NCI-H2081 (cell line): Measurements from ENCODE around the gene SCYL1.
"Not testable (repeated sequence)": the region's sequence is repeated elsewhere in the genome, so short reads cannot be mapped to it uniquely, and the experiment has no call there.

ENCODE experiments used
- DNase-seq, 2 experiments: peaks; one replicate each; lab custom pipeline; 2025; lab: John Stamatoyannopoulos, UW

SCYL1 gene

DNA sequence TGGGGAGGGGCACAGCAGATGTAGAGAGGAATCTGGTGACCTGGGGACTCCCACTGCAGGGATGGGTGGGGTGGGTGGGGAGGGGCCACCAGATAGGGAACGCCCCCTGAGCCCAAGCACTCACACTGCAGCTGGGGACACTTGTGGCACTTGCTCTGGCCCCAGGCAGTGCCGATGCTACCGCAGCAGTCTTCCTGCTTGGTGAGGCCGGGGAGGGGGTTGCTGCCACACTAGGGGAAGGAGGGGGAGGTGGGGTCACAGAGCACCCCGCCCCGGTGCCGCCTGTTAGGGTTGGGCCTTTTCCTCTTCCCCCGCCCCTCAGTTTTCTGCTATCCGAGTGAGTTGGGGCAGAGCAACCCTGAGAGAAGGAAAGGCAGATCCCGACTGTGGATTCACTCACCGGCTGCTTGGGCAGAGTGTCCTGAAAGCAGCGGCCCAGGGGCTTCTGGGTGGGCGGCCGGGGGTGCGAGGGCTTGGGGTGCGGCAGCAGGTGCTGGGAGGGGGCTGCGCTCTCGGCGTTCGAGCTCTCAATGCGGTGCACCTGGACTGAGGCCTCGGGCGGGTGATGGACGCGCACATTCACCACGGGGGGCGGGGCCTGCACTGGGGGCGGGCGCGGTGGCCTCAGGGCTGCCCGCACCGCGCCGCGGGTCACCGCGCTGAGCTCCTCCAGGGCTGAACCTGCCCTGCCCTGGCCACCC lies 28.6 kb downstream of the SCYL1 start:
- DNase-seq = no peak

DNA sequence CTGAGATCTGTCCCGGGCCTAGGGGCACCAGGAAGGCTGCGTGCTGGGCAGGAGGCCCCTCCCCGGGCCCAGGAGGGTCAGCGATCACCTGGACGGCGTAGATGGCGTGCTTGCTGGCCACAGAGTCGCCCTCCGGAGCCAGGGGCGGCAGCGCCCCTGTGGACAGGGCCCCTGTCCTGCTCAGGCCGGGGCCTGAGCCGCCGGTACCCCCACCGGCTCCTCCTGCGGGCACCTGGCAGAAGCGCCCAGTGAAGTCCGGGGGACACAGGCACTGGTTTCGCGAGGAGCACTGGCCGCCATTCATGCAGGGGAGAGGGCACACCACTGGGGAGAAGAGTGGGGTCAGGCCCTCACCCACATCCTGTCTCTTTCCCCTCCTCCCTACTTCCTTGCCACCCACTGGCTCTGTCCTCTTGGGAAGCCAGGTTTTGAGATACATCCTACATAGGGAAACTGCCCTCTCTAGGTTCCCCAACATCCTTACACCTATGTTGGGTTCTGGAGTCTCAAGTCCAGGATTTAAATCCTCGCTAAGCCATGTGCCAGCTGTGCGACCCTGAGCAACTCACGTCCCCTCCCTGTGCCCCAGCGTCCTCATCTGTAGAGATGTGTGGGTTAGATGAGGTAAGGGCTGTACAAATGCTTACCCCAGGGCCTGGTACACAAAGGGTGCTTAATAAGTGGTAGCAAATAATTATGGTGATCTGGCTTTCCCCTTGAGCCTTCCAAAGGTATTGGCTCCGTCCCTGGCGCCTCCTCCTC lies 29.4 kb downstream of the SCYL1 start:
- no peak for DNase-seq

DNA sequence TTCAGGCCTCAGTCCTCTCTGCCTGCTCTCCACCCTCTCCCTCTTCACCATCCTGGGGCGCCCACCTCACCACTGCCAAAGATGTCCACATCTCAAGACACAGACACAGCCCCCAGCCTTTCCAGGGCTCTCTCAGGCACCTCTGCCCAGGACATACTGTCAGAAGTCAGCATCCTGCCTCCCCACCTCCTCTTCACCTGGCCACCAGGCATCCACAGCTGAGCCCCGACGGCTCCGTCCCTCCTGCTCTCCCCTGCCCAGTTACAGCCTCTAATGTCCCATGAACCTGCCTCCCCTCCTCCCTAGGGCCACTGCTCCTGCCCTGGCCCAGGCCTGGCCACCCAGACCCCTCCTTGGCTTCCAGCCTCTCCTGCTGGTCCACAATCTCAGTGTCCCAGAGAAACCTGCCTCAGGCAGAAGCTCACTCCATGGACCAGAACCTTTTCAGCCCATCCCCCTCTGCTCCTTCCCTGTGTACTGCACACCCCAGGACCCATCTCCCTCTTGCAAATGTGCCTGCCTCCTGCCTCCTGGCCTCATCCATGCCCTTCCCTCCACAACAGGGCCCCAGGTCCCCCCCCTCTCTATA lies 30.1 kb downstream of the SCYL1 start:
- DNase-seq = no peak

DNA sequence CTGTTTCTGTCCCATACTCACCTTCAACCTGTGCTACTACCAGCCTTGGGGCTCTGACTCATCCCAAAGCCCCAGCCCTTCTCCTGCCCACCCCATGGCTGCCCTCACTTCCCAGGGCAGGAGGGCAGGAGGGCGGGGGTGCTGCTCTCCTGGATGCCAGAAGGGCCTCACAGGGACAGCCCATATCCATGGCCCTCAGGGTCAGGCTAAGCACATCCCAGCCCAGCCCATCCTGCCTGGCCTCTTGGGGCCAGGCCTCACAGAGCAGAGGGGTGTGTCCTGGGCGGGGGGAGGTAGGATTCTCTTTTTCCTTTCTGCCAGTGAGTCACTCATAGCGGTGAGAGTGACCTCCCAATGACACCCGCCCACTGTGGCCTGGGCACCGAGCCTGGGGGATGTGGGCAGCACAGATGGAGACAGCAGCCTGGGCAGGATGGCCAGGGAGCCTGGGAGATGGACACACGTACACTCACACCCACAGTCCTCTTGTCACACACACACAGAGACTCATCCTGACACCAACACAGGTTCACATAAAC lies 30.9 kb downstream of the SCYL1 start:
- DNase-seq = no peak

DNA sequence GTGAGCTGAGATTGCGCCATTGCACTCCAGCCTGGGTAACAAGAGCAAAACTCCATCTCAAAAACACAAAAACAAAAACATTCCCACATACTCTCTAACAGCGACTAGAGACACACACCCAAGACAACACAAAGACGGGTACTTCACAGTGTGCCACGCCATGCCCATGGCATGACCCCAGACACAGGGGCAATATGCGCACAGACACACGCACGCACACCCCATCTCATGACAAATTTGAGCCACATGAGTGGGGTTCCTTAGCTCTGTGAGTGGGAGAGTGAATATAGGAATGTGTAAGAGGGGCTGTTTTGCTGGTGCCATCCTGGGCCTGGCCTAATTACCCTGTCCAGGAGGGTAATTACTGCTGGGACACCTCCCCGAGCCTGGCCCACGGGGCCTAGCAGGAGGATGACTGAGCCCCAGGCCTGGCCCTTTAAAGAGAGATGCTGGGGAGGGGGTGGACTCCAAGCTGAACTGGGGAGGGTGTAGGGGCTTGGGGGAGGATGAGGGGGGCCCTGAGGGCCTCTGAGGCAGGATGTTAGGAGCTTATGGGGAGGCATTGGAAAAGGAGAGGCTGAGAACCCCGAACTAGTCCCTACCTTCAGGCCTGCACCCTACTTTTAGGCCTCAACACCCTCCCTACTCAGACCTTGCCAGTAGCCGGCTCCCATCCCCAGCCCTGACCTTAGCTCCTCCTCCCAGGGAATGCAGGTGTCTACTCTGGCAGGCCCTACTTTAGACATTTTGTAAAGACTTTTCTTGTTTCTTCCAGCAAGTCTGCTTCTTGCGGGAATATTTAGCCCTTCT lies 31.8 kb downstream of the SCYL1 start:
- no peak for DNase-seq

DNA sequence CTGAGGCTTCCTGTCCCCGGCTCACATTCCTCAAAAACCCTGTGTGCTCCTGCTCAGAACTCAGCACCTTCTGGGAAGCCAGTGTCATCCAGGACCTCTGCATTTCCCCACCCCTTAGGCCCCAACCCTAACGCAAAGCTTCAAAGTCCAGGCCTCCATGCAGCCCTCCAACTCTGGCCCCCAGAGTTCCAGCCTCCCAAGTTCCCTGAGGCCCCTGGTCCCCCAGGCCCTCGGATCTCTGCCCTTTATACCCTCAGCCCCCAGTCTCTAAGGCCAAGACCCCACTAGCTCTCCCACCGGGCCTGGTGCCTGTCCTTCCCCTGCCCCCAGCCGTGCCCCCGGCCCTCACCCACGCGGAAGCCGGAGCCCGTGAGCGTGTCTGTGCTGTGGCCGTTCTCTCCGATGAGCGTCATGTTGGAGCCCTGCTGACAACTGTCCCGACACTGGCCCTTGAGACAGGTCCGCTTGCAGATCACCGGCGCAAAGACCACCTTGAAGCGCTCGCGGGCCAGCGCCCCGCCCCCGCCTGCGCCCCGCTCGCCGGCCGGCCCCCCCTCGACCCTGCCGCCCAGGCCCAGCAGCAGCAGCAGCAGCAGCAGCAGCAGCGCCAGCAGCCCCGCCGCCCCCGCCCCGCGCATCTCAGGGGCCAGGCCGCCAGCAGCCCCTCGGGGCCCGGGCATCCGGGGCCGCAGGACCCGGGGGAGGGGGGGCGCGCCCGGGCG lies 32.6 kb downstream of the SCYL1 start:
- no peak for DNase-seq

DNA sequence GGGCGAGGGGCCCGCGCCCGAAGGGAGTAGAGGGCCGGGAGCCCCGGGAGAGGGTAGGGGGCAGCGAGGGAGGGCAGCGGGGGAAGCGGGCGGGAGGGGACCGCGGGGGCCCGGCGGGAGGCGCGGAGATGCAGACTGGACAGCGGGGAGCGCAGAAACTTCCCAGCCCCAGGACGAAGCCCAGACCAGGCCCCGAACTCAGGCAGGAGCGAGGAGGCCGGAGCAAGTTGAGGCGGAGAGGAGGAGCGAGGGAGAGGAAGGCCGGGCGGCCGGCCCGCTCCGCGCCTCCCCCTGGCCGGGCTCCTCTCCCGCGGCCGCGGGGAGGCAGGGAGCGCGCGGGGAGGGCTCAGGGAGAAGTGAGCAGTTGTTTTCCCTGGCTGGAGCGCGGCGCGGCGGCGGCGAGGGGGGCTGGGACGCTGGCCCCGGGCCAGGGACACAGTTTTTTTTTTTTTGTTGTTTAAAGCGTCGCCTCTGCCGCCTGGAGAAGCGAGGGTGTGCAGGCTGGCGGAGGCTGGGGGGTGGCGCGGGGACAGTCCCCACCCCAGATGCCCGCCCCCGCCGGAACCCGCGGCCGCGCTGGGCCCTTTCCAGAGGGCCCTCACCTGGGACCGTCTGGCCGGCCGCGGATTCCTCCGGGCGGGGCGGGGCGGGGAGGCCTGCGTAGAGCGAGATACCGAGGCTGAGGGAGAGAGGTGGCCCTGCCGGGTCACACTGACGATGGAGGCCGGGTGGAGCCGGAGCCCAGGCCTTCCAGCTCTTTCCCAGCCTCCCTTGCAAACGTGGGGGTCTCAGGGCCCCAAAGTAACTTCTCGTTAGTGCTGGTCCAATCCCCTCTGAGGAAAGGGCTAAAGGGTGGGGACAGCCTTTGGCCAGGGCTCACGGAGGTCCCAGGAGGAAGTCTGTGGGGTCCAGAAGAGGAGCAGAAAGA lies 33.4 kb downstream of the SCYL1 start, which contains the start of gene LTBP3:
TSS of gene LTBP3 (minus strand) at position 358 of the 928 bp plus-strand sequence. CDS start 400 bp downstream, outside the sequence.
- peak; percentile 36 to 55 for DNase-seq

DNA sequence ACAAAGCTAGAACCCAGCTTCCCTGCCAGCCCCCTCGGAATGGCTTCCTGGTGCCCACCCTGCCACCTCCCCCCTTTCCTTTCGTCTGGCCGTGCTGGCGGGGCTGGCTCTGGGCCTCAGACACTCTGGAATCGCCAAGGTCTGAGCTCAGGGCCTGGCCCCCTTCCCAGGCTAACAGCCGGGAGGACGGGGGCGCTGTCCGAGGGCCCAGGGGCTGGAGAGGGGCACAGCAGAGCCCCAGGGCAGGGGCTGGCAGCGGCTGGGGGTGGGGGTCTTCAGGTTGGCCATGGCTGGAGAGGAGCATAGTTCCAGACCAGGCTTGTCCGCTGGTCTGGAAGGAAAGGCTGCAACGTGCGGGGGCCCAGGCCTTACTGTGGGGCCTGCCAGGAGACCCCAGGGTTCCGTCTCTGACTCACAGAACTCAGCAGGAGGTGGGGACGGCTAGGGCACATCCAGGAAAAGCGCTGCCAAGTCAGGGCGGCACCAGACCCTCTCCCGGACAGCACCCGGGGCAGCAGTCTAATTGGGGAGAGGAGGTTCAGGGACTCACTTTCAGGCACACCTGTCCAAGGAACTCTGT lies 34.1 kb downstream of the SCYL1 start:
- DNase-seq = peak in 1 of 2 experiments; percentile 35

DNA sequence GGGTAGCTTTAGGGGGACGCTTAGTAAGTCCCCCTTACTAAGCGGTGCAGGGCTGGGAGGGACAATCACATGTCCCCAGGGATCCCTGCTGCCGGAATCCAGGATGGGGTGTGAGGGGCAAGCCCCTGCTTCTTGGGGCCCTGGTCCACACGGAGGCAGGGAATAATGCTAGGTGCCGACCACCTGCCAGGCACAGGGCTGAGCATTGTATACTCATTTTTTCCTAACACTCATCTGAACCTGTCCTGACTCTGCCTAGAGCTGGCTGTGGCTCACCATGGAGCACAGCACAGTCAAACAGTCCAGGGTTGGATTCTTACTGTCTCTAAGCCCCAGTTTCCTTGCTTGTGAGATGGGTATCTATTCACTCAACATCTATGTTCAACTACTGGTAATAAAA lies 34.7 kb downstream of the SCYL1 start:
- no peak for DNase-seq

DNA sequence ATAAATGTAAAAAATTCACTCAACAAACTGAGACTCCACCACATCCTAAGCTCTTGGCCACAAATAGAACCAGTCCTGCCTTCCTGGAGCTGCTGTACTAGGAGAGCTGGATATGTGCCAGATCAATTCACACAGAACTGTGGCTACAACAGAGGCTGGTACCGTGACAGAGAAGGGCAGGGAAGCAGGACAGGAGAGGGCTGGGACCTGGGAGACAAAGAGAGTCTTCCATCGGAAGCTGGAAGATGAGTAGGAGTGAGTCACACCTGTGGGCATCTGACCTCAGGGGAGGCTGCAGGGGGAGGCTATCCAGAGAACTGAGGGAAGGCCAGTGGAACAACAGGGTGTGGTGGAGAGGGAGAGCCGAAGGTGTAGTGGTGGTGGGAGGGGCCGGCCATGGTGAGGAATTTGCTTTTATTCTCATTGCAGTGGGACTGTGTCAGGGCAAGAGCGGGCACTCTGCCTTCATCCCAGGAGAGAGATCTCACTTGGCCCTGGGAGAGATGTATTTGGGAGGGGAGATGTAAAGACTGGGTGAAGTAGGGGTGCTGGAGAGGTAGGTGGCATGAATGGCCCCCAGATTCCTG lies 35.2 kb downstream of the SCYL1 start:
- peak; percentile 18 to 33 for DNase-seq

DNA sequence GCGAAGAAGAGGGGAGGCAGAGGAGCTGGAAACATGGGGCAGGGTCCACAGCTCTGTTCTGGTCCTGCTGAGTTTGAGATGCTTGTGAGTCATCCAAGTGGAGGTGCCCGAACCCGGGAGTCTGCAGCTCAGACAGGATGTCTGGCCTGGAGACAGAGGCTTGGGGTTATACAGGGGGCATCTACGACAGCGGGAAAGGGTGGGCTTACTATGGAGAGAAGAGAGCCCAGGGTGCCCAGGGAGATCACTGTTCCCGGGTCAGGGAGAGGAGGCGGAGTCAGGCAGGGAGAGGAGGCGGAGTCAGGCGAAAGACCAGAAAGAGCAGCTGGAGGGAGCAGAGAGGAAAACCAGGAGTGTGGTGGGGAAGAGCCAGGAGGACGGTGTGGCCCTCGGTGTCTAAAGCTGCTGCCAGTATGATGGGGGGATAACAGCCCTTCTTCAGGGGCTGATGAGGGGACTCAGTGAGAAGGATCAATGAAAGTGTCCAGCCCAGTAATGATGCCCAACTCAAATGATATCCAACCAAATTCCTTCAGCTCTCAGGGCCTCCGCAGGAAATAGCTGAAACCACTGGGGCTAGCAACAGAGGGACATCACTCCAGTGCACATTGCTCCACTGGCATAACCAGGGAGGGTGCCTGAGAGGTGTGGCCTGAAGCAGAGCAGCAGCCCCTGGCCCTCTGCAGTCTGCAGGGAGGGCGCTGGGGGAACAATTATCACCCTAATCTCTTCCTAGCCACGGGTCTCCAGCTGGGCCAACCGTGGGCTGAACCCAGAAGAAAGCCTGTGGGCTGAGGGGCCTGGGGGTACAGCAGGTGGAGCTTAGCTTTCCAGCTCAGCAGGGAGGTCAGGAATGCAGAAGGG lies 35.9 kb downstream of the SCYL1 start:
- no peak for DNase-seq

DNA sequence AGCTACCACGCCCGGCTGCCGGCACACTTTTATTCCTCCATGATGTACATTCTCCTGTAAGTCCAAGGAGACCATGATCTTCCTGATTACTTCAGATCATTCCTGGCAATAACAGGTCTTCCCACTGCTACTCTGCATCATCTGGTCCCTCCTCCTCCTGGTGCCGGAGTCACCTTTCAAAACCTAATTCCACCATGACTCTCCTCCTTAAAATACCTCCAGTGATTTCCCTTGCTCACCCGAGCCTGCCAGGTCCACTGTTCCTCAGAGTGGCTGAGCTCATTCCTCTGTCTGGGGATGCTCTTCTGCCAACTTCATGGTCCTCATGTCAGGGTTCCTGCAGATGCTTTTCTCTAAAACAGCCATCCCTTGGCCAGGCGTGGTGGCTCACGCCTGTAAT lies 37.1 kb downstream of the SCYL1 start:
- no peak for DNase-seq

DNA sequence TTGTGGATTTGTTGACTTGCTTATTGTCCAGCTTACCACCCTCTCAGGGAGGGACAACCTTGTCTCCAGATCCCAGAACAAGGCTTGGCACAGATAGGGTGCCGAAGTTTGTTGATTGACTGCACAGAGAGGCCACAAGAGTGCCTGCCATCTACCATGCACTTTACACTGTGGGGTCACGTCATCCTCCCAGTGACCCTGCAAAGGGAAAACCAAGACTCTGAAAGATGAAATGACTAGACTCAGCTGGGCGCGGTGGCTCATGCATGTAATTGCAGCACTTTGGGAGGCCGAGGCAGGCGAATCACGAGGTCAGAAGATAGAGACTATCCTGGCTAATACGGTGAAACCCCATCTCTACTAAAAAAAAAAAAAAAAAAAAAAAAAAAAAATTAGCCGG lies 37.9 kb downstream of the SCYL1 start:
- DNase-seq = no peak

DNA sequence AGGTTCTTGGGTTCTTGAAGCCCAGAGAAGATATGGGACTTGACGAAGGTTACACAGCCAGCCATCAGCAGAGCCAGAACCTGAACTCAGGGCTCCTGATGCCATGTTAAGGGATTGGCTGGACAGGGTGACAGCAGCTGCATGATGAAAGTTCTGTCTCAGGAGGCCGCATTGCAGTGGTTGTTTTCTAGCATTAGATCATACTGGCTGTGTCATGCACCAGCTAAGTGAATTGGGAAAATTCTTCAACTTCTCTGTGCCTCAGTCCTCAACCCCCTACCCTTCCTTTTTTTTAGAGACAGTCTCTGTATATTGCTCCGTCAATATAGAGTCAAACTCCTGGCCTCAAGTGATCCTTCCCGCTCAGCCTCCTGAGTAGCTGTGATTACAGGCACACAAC lies 38.7 kb downstream of the SCYL1 start:
- DNase-seq = no peak

DNA sequence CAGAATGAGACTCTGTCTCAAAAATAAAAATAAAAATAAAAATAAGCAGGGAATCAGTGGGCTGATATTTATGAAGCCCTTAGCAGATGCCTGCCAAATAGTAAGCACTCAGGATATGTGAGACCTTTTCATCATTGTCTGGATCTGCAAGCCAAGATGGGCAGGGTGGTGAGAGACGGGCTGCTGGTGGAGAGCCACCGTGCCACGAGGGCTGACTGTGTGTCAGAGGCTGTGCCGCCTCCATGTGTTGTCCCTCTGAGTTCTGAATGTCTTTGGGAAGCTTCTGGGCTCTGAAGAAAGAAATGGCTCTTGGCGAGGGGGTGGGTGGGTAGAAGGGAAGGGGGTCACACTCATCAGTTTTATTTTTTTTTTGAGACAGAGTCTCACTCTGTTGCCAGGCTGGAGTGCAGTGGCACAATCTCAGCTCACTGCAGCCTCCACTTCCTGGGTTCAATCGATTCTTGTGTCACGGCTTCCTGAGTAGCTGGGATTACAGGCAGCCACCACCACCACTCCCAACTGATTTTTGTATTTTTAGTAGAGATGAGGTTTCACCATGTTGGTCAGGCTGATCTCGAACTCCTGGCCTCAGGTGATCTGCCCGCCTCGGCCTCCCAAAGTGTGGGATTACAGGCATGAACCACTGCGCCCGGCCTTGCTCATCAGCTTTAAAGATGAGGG lies 40.1 kb downstream of the SCYL1 start:
- not testable (repeated sequence) for DNase-seq

DNA sequence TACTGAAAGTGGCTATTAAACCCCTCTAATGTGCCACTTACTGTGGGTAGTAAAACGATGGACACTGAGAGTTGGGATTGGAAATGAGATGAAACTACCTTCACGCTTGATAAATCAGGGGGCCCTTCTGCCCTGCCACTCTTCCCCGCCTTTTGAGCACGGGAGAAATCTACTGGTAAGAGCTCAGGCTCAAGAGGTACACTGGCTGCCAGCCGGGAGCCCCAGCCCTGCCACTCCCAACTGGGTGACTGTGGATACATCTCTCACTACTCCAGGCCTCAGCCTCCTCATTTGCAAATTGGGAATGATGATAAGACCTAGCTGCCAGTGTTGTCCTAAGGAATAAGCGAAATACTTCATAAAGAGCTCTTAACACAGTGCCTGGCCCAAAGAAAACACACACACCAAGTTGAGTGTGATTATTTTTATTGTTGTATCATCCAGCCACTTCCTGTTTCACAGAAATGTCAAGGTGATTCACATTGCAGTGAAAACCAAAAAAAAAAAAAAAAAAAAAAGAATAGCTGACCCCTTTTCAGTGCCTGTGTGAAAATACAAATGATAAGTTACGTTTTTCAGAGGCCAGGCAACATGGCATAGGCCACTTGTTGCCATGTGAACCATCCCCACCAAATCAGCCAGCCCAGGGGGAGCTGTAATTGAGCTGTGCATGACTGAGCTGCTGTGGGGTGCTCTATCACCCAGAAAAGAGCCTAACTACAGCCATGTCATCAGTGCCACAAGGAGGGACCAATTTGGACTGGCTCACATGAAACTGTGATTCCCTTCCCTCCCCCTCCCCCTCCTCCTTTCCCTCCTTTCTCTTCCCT lies 41.0 kb downstream of the SCYL1 start:
- no peak for DNase-seq
